BE2C (cell line): ENCODE measurements around the gene C6orf132.
A peak's percentile ranks its signal among the peaks of the same experiment; 100 is the strongest.

Experiments
- DNase-seq: peaks from one replicate; pipeline ENCODE4 v3.0.0-alpha.2; 2020
- H3K27me3 ChIP-seq: fragments of 250-450 bp; sonication (Bioruptor Pico); 2 replicates; pipeline ENCODE4 v1.5.1; 2020; ENCODE audit warnings: mild to moderate bottlenecking
- H3K36me3 ChIP-seq: fragments of 250-450 bp; sonication (Bioruptor Pico); 2 replicates; pipeline ENCODE4 v1.5.1; 2020; ENCODE audit warnings: mild to moderate bottlenecking
- H3K4me1 ChIP-seq: fragments of 250-450 bp; sonication (Bioruptor Pico); 2 replicates; pipeline ENCODE4 v1.5.1; 2020
- H3K4me3 ChIP-seq: 2 replicates; pipeline ENCODE4 v1.5.1; 2011; ENCODE audit warnings: low read depth, low read length
- H3K9me3 ChIP-seq: fragments of 250-450 bp; sonication (Bioruptor Pico); 2 replicates; pipeline ENCODE4 v1.5.1; 2020
- CTCF ChIP-seq: IDR thresholded peaks from 2 replicates; pipeline ENCODE4 v1.5.1; 2012; ENCODE audit warnings: mild to moderate bottlenecking, low read depth, low read length

Gene C6orf132

GRCh38 chr6:42084889-42085288, 57.5 kb downstream of the C6orf132 start:
- no peaks in the 10 kb centered on the region for H3K4me1 ChIP-seq
- H3K9me3 ChIP-seq, result no peaks in the 10 kb centered on the region
- no peak overlapping the region for H3K4me3 ChIP-seq
- H3K27me3 ChIP-seq, result no peaks in the 10 kb centered on the region
- H3K36me3 ChIP-seq, result no peaks in the 10 kb centered on the region
- no peak for DNase-seq
- peak; percentile 30; the same call in 1 of the 2 replicates for TF ChIP-seq CTCF

GRCh38 chr6:42083530-42083929, 58.9 kb downstream of the C6orf132 start:
- Histone ChIP-seq H3K27me3 (no peaks in the 10 kb centered on the region), H3K4me3 (no peak overlapping the region), H3K9me3 (no peaks in the 10 kb centered on the region), H3K4me1 (no peaks in the 10 kb centered on the region), H3K36me3 (no peaks in the 10 kb centered on the region)
- DNase-seq, result no peak
- no peak for TF ChIP-seq CTCF

- Histone ChIP-seq H3K4me1 (no peaks in the 10 kb centered on the region), H3K27me3 (no peaks in the 10 kb centered on the region), H3K4me3 (no peak overlapping the region), H3K9me3 (no peaks in the 10 kb centered on the region), H3K36me3 (peaks cover 5% of the 10 kb centered on the region; the same call in 1 of the 2 replicates)
- no peak for DNase-seq
- no peak for TF ChIP-seq CTCF
Observed at GRCh38 chr6:42079941-42080464, 62.4 kb downstream of the C6orf132 start.

- Histone ChIP-seq H3K9me3 (no peaks in the 10 kb centered on the region), H3K36me3 (peaks cover 5% of the 10 kb centered on the region; the same call in 1 of the 2 replicates), H3K4me3 (no peak overlapping the region), H3K4me1 (no peaks in the 10 kb centered on the region), H3K27me3 (no peaks in the 10 kb centered on the region)
- TF ChIP-seq CTCF, result no peak
- DNase-seq, result no peak
Observed at GRCh38 chr6:42078386-42078785, 64.0 kb downstream of the C6orf132 start.

GRCh38 chr6:42075159-42075838, 67.1 kb downstream of the C6orf132 start:
- peak; percentile 95 for TF ChIP-seq CTCF
- DNase-seq, result peak; percentile 82
- H3K36me3 ChIP-seq, result peaks cover 7% of the 10 kb centered on the region
- no peaks in the 10 kb centered on the region for H3K27me3 ChIP-seq
- H3K9me3 ChIP-seq, result no peaks in the 10 kb centered on the region
- no peaks in the 10 kb centered on the region for H3K4me1 ChIP-seq
- no peak overlapping the region for H3K4me3 ChIP-seq

GRCh38 chr6:42073287-42073686, 69.1 kb downstream of the C6orf132 start:
- H3K27me3 ChIP-seq, result no peaks in the 10 kb centered on the region
- TF ChIP-seq CTCF, result no peak
- H3K36me3 ChIP-seq, result peaks cover 12% of the 10 kb centered on the region
- H3K9me3 ChIP-seq, result no peaks in the 10 kb centered on the region
- H3K4me1 ChIP-seq, result no peaks in the 10 kb centered on the region
- no peak for DNase-seq
- no peak overlapping the region for H3K4me3 ChIP-seq
